Osteocyte (in vitro differentiated cells): ENCODE measurements around the gene CNKSR3. TPM values are rescaled to one million over a fixed set of nuclear protein-coding genes. Genes with fewer than 3 reads are reported as not detected.
A peak's percentile ranks its signal among the peaks of the same experiment; 100 is the strongest.

ENCODE experiments used
- DNase-seq: peaks from one replicate; pipeline ENCODE4 v3.0.0; 2021; ENCODE audit warnings: mixed read lengths; ENCODE audit not compliant: unreplicated experiment; ENCODE audit errors: extremely low spot score
- H3K27ac Mint-ChIP-seq: one replicate; pipeline ENCODE4 v1.8.0; 2021; ENCODE audit warnings: mild to moderate bottlenecking, mixed read lengths; ENCODE audit not compliant: unreplicated experiment
- H3K27me3 Mint-ChIP-seq: one replicate; pipeline ENCODE4 v1.8.0; 2021; ENCODE audit warnings: mixed read lengths; ENCODE audit not compliant: unreplicated experiment
- H3K36me3 Mint-ChIP-seq: one replicate; pipeline ENCODE4 v1.8.0; 2021; ENCODE audit warnings: mixed read lengths; ENCODE audit not compliant: unreplicated experiment
- H3K4me1 Mint-ChIP-seq: one replicate; pipeline ENCODE4 v1.8.0; 2021; ENCODE audit warnings: mixed read lengths; ENCODE audit not compliant: unreplicated experiment
- H3K4me3 Mint-ChIP-seq: one replicate; pipeline ENCODE4 v1.8.0; 2021; ENCODE audit warnings: mild to moderate bottlenecking, moderate library complexity, mixed read lengths; ENCODE audit not compliant: unreplicated experiment
- H3K9me3 Mint-ChIP-seq: one replicate; pipeline ENCODE4 v1.8.0; 2021; ENCODE audit warnings: mixed read lengths; ENCODE audit not compliant: unreplicated experiment
- CTCF ChIP-seq: fragments of 200-600 bp; sonication (generic); IDR thresholded peaks from 2 replicates; pipeline ENCODE4 v1.5.0; 2021; ENCODE audit warnings: antibody characterized with exemption, mild to moderate bottlenecking, moderate library complexity
- total RNA-seq: library from RNA; stranded (reverse); gene quantifications from 2 replicates; pipeline ENCODE4 v1.2.1, GENCODE V29; 2021

The CNKSR3 gene
- total RNA-seq, 1 donor from 2014 or later, result 14.6 TPM

- Mint-ChIP-seq H3K27me3 (no peaks in the 10 kb centered on the region), H3K27ac (no peak overlapping the region), H3K4me1 (peaks cover 4% of the 10 kb centered on the region), H3K36me3 (no peaks in the 10 kb centered on the region), H3K9me3 (no peaks in the 10 kb centered on the region), H3K4me3 (no peak overlapping the region)
- peak; percentile 19 for DNase-seq
- TF ChIP-seq CTCF, result no peak
These were observed 139.2 kb downstream of the CNKSR3 start for GRCh38 chr6:154371281-154371680.

DNA sequence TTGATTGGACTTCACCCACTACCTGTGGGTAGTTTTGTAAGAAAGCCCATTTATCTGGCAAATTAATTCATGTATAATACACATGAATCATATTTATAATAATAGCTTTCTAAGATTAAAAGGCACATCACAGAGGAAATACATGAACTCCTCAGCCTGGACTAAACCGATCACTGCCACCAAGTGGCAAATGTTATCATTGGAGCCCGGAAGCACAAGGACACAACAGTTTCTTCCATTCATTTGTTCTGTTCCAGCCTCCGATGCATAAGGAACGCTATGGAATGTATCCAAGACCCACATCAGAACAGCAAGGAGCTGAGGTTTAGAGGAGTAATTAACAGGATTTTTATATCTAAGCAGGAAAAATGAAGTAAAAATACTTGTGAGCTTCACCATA lies 139.9 kb downstream of the CNKSR3 start:
- Mint-ChIP-seq H3K4me1 (peaks cover 4% of the 10 kb centered on the region), H3K9me3 (no peaks in the 10 kb centered on the region), H3K27ac (no peak overlapping the region), H3K4me3 (no peak overlapping the region), H3K36me3 (no peaks in the 10 kb centered on the region), H3K27me3 (no peaks in the 10 kb centered on the region)
- peak; percentile 69 for TF ChIP-seq CTCF
- peak; percentile 32 for DNase-seq

DNA sequence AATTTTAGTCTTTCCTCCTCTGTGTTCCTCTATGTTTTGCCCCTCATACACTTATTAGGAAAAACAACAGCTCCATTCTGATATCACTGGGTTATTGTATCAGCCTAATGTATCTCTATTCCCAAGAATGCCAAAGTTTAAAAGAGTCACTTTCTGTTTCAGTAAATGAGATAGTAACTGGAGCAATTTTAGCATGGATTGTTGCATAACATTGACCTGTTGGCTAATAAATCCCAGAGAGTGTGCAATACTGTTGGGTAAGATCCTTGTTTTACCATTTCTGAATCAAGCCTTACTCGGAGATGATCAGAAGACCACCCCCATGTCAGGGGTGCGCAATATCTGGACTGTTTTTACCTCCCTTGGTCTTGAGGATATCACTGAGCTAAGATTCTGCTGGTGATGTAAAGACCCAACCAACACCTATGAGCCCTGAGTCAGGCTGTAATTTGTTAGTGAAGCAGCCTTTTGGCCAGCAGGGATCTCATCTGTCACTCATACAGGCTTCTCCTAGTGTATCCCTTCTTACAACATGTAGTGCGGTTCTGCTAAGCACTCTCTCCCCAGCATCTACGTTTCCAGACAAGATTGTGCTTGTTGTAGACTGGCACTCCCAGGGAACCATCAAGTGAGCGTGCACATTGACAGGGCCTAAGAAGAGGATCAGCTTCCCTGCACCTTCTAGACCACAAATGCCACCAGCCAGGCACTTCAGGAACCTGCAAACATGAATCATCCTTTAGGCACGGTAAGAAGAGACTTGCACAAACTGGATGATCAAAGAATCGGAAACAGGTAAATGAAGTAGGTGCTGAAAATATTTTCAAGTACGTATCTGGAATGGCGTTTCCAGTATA lies 142.4 kb downstream of the CNKSR3 start:
- no peak overlapping the region for H3K27ac Mint-ChIP-seq
- no peaks in the 10 kb centered on the region for H3K36me3 Mint-ChIP-seq
- no peaks in the 10 kb centered on the region for H3K9me3 Mint-ChIP-seq
- no peak for TF ChIP-seq CTCF
- no peaks in the 10 kb centered on the region for H3K27me3 Mint-ChIP-seq
- H3K4me3 Mint-ChIP-seq, result no peak overlapping the region
- H3K4me1 Mint-ChIP-seq, result peaks cover 4% of the 10 kb centered on the region
- no peak for DNase-seq

- Mint-ChIP-seq H3K9me3 (no peaks in the 10 kb centered on the region), H3K36me3 (no peaks in the 10 kb centered on the region), H3K4me3 (no peak overlapping the region), H3K27ac (no peak overlapping the region), H3K27me3 (no peaks in the 10 kb centered on the region), H3K4me1 (peaks cover 4% of the 10 kb centered on the region)
- no peak for TF ChIP-seq CTCF
- no peak for DNase-seq
These were observed 143.1 kb downstream of the CNKSR3 start for GRCh38 chr6:154367336-154367735.

GRCh38 chr6:154363821-154364220 lies 146.7 kb downstream of the CNKSR3 start:
- no peaks in the 10 kb centered on the region for H3K9me3 Mint-ChIP-seq
- TF ChIP-seq CTCF, result no peak
- no peak for DNase-seq

More at GRCh38 chr6:154363821-154364220, 146.7 kb downstream of the CNKSR3 start:
- Mint-ChIP-seq H3K4me3 (no peak overlapping the region), H3K27me3 (no peaks in the 10 kb centered on the region), H3K27ac (no peak overlapping the region), H3K4me1 (no peaks in the 10 kb centered on the region), H3K36me3 (no peaks in the 10 kb centered on the region)
